ENCODE data around the gene LYPLA2.
"Not testable (repeated sequence)": the region's sequence is repeated elsewhere in the genome, so short reads cannot be mapped to it uniquely, and the experiment has no call there.

Gene LYPLA2

DNA sequence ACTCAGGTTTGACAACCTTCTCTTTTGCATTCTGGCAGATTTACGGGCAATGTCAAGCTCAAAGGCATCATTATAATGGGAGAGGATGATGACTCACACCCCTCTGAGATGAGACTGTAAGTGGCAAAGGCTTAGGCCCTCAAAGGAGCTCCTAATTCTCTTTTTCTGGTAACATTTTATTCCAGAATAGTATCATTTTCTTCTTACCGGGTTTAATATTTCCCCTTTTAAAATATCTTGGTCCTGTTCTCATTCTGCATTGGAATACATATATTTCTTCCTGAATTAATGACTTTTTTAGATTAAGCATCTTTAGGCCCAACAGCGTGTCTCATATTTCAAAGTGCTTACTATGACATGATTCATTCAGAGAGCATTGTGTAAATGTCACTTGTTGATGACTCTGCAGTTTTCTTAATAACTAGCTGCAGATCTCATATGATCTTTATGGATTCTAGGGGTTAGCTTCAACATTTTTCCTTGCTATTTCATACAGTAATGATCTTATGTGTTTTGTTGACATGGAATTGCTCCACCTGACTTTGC is 11.0 kb upstream of the LYPLA2 start:
- FAIRE-seq, result no peak
- no peak for DNase-seq (ENCODE audit: insufficient read length, low spot score)
- TF ChIP-seq, protein P1, sequence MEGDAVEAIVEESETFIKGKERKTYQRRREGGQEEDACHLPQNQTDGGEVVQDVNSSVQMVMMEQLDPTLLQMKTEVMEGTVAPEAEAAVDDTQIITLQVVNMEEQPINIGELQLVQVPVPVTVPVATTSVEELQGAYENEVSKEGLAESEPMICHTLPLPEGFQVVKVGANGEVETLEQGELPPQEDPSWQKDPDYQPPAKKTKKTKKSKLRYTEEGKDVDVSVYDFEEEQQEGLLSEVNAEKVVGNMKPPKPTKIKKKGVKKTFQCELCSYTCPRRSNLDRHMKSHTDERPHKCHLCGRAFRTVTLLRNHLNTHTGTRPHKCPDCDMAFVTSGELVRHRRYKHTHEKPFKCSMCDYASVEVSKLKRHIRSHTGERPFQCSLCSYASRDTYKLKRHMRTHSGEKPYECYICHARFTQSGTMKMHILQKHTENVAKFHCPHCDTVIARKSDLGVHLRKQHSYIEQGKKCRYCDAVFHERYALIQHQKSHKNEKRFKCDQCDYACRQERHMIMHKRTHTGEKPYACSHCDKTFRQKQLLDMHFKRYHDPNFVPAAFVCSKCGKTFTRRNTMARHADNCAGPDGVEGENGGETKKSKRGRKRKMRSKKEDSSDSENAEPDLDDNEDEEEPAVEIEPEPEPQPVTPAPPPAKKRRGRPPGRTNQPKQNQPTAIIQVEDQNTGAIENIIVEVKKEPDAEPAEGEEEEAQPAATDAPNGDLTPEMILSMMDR (IDR thresholded peaks at IDR 0.05; ENCODE audit: insufficient read depth, missing control alignments), result no peak

DNA sequence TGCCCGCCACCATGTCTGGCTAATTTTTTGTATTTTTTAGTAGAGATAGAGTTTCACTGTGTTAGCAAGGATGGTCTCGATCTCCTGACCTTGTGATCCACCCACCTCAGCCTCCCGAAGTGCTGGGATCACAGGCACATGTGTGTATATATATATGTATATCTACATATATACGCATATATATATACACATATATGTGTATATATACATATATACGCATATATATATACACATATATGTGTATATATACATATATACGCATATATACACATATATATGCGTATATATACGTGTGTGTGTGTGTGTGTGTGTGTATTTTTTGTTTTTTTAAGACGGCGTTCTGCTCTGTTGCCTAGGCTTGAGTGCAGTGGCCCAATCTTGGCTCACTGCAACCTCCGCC is 7.8 kb upstream of the LYPLA2 start:
- DNase-seq (ENCODE audit: insufficient read length, low spot score); FAIRE-seq: not testable (repeated sequence)

DNA sequence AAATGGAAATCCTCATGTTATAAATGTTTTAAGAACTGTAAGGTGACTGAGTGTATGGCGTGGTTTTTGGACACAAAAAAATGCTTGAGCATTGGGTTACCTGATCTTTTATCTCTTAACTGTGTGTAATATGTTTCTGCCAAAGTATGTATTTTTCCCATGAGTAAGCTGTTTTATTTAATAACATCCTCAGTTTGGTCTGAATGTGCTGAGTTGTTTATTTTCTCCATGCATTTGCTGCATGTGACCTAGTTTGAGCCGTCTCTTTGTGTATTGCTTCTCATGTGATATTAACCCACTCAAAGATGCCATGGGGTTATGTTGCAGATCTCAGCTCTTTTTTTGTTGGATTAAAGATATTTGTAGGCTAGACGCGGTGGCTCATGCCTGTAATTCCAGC is 6.1 kb upstream of the LYPLA2 start:
- DNase-seq (ENCODE audit: insufficient read length, low spot score) (no peak), FAIRE-seq (no peak)
- TF ChIP-seq, protein P1 (IDR thresholded peaks at IDR 0.05; ENCODE audit: insufficient read depth, missing control alignments), result no peak

DNA sequence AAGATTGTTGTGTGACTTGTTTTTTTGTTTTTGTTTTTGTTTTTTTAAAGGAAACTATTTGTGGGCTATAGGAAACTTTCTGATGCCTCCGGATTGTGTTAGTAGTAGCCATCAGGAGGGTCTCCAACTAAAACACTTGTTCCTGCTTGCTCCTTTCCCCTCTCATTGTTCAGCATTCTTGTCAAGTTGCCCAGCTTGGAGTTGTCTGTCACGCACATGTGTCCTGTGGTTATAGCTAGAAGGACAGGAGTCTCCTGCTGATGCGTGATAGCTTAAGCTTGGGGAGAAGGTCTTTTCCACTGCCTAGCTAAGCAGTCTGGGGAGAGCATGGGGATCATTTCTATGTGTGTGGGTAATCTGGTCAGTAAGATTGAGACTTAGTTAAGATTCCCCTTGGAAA is 3.2 kb upstream of the LYPLA2 start:
- DNase-seq (ENCODE audit: insufficient read length, low spot score) (no peak), FAIRE-seq (no peak)
- TF ChIP-seq, protein P1 (IDR thresholded peaks at IDR 0.05; ENCODE audit: insufficient read depth, missing control alignments), result no peak

DNA sequence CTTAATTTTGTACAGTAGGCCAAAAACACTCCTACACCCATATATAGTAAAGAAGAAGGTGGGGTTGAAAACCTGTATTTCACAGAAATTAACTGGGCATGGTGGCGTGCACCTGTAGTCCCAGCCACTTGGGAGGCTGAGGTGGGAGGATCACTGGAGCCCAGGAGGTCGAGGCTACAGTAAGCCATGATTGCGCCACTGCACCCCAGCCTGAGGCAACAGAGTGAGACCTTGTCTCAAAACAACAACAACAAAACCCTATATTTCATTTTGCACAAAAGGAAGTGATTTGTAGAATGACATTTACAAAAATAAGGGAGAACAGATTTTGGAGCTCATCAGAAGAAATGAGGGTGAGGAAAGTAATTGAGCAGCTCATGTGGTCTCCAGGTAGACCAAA is 2.2 kb upstream of the LYPLA2 start:
- TF ChIP-seq, protein P1 (IDR thresholded peaks at IDR 0.05; ENCODE audit: insufficient read depth, missing control alignments), result no peak
- no peak for DNase-seq (ENCODE audit: insufficient read length, low spot score)
- no peak for FAIRE-seq

DNA sequence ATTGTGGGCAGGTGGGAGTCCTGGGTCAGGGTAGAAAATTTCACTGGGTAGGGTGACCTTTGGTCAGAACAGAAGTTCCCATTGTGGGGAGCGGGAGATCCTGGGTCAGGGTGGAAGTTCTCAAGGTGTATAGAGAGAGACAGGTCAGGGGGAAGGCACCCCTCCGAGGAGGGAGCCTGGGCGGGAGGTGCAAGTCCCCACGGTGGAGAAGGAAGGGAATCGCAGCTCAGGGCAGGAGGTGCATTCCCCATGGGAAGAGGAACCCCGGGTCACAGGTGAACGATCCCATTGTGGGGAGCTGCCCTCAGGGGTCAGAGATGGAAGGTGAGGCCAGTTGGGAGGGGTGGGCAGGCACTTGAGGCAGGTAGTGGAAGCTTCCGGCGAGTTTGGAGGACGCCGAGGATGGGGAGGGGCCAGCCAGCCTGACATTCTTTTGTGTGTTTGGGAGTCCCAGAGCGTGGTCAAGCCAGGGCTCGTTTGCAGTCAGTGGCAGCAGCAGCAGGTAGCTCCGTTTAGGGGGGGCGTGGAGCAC is 637 bp downstream of the LYPLA2 start:
- TF ChIP-seq, protein P1 (IDR thresholded peaks at IDR 0.05; ENCODE audit: insufficient read depth, missing control alignments), result no peak
- no peak for DNase-seq (ENCODE audit: insufficient read length, low spot score)
- no peak for FAIRE-seq

DNA sequence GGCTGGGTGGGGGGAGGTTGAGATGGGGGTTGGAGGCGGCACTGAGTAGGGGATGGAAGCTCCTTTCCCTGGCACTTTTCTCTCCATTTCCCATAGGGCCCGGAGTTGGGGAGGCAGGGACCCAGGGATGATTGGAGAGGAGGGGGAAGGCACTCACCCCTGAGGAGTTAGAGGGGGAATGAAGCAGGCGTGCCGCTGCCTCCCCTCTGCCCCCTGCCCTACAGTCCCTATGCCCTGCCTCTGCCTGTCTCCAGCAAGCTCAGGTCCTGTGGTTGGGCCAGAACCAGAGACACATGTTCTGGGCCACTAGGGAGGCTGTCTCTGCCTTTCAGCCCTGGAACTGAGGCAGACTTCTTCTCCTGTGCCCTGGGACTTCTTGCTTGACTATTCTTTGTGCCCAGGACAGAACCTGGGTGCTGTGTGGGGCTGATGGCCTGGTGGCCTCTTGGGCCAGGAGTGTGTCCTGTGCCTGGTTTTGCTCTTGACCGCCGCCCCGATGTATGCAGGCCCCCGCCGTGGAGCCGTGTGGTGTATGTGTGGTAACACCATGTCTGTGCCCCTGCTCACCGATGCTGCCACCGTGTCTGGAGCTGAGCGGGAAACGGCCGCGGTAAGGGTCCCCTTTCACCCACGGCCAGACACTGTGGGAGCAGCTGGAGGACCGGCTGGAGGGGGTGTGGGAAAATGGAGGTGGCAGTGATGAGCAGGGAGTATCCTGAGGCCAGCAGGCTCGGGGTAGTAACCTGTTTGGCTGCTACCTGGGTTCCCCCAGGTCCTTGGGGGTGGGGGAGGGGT is 1.4 kb downstream of the LYPLA2 start:
- FAIRE-seq (no peak), DNase-seq (ENCODE audit: insufficient read length, low spot score) (no peak)
- TF ChIP-seq, protein P1 (IDR thresholded peaks at IDR 0.05; ENCODE audit: insufficient read depth, missing control alignments), result no peak
